Measurements from ENCODE around the gene LY6G6C.

DNA sequence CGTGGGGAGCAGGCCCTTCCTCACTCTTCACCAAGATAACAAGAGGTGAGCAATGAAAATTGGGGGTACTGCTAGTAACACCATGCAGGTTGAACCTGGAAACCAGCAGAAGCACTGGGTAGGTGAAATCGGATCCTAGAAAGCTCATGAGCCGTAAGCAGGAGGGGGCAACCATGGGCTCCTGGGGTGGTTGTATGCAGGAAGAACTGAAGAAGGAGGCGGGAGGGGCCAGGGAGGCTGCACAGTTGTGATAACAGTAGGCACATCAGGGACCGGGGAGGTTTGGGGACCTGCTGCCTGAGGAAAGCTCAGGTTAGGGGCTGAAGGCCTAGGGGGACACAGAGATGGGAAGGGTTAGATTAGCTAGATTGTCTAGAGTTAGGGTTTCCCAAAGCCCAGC, 35.1 kb downstream of the LY6G6C start:
- no peak for TF ChIP-seq ZNF883 (CRISPR knock-in tag; IDR thresholded peaks at IDR 0.05; ENCODE audit: not compliant biosample characterization)
- TF ChIP-seq, protein P1, sequence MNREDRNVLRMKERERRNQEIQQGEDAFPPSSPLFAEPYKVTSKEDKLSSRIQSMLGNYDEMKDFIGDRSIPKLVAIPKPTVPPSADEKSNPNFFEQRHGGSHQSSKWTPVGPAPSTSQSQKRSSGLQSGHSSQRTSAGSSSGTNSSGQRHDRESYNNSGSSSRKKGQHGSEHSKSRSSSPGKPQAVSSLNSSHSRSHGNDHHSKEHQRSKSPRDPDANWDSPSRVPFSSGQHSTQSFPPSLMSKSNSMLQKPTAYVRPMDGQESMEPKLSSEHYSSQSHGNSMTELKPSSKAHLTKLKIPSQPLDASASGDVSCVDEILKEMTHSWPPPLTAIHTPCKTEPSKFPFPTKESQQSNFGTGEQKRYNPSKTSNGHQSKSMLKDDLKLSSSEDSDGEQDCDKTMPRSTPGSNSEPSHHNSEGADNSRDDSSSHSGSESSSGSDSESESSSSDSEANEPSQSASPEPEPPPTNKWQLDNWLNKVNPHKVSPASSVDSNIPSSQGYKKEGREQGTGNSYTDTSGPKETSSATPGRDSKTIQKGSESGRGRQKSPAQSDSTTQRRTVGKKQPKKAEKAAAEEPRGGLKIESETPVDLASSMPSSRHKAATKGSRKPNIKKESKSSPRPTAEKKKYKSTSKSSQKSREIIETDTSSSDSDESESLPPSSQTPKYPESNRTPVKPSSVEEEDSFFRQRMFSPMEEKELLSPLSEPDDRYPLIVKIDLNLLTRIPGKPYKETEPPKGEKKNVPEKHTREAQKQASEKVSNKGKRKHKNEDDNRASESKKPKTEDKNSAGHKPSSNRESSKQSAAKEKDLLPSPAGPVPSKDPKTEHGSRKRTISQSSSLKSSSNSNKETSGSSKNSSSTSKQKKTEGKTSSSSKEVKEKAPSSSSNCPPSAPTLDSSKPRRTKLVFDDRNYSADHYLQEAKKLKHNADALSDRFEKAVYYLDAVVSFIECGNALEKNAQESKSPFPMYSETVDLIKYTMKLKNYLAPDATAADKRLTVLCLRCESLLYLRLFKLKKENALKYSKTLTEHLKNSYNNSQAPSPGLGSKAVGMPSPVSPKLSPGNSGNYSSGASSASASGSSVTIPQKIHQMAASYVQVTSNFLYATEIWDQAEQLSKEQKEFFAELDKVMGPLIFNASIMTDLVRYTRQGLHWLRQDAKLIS (CRISPR knock-in tag; IDR thresholded peaks at IDR 0.05): no peak
- TF ChIP-seq, protein P2, sequence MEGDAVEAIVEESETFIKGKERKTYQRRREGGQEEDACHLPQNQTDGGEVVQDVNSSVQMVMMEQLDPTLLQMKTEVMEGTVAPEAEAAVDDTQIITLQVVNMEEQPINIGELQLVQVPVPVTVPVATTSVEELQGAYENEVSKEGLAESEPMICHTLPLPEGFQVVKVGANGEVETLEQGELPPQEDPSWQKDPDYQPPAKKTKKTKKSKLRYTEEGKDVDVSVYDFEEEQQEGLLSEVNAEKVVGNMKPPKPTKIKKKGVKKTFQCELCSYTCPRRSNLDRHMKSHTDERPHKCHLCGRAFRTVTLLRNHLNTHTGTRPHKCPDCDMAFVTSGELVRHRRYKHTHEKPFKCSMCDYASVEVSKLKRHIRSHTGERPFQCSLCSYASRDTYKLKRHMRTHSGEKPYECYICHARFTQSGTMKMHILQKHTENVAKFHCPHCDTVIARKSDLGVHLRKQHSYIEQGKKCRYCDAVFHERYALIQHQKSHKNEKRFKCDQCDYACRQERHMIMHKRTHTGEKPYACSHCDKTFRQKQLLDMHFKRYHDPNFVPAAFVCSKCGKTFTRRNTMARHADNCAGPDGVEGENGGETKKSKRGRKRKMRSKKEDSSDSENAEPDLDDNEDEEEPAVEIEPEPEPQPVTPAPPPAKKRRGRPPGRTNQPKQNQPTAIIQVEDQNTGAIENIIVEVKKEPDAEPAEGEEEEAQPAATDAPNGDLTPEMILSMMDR (CRISPR knock-in tag; IDR thresholded peaks at IDR 0.05): no peak
- no peak for TF ChIP-seq SIN3A (IDR thresholded peaks at IDR 0.05; ENCODE audit: borderline replicate concordance, low read depth, low read length)
- no peak for TF ChIP-seq TCF7L2 (IDR thresholded peaks at IDR 0.05; ENCODE audit: low read depth, low read length)
- TF ChIP-seq ZFY (CRISPR knock-in tag; IDR thresholded peaks at IDR 0.05): no peak

Data from HepG2 (cell line).